GM19240 (cell line): ENCODE measurements around the gene PTTG1.

Experiments
- DNase-seq: peaks from one replicate; pipeline ENCODE4 v3.0.0; 2011; ENCODE audit warnings: low spot score; ENCODE audit not compliant: insufficient read length

The PTTG1 gene

GRCh38 chr5:160472482-160472881 lies 50.8 kb downstream of the PTTG1 start:
- DNase-seq, result no peak

DNA sequence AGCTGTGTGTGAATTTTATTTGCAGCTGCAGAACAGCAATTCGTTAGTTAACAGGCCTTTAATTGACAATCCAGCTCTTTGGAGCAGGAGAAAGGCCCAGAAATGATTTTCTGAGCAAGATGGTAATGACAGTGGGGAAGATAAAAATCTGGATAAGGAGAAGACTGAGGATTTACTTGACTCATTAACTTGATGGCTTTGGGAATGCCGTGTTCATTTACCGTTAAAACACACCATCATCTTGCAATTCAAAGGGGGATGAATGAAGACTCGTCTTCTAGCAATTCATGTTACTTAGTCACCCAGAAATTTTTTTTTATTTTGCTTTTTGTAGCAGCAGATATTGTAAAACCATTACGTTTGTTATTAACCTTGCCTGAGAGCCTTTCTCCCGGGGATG lies 52.0 kb downstream of the PTTG1 start:
- no peak for DNase-seq

DNA sequence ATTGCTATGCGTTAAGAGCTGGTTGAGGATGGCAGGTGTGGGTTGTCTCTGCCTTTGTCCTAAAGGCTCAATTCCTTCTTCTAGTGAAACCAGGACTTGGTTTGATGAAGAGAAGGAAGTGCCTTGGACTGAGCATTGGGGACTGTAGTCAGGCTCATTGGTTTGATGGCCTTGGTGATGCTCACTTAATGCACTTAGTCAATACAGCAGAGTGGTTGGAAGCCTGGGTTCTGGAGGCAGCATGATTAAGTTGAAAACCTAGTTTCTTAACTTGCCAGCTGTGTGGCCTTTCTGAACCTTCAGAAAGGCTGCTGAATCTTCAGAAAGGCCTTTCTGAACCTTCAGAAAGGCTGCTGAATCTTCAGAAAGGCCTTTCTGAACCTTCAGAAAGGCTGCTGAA lies 52.4 kb downstream of the PTTG1 start:
- no peak for DNase-seq

DNA sequence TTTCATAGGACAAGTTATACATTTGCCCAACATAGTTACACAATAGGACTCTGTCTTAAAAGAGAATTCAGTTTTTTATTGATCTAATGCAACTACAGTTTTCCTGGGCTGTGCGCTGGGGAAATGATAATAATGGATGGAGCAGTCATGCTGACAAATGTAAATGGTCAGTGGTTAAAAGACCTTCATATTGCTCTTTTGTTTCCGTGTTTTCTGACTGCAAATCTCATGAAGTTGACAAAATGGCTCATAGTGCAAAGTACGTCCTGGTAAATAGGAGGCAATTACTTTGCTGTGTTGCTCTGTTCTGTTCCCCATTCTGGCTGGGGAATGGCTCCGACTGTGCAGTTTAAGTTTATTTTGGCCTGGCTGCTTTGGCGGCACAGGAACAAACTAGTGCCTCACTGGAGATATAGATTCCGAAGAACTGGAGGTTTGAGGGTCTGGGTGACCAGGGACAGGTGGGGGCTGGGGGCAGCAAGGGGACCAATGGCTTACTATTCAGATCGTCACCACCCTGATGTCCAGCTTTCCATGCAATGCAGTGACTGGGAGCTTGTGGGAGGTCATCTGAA lies 54.3 kb downstream of the PTTG1 start:
- DNase-seq, result no peak

GRCh38 chr5:160477266-160477970 lies 55.8 kb downstream of the PTTG1 start:
- DNase-seq, result no peak

DNA sequence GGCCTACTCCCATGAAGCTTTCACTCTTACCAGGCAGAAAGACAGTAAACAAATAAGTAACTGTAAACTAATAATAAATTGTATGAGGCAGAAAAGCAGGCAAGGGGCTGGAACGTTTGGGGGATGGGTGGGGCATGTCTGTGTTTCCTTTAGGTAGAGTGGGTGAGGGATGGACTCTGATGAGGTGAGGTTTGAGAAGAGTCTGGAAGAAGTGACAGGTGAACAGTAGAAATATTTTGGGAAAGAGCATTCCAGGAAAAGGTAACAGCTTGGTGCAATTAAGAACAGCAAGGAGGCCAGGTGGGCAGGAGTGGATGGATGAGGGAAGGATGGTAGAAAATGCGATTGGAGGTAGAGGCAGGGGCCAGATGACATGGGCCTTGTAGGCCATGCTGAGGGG lies 56.5 kb downstream of the PTTG1 start:
- no peak for DNase-seq
